ENCODE results near the gene KRTAP24-1.

The KRTAP24-1 gene, protein sequence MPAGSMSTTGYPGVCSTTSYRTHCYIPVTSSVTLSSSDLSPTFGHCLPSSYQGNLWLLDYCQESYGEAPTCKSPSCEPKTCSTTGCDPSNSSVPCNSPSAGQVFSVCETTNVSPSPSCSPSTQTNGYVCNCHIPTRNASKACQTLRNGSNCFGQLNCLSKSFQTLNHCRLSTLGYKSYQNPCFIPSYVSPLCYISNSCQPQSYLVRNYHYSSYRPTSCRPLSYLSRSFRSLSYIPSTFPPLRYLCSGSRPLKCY

DNA sequence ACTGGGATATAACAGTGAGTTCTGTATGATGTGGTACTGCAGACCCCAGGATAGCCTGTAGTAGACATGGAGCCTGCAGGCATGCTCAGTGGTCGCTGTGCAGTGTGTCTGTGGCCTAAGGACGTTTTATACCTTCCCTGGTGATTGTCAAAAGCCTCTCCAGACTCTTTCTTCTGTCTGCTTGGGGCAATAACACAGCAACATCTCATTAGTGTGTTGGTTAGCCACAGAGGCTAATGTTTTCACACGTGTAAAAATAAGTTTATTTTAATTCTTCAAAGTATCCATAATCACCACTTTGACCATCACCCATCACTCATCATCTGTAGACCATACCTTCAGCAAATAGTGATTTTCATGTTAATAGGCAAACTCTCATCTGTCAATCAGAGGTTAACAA is at the start of gene KRTAP24-1:
KRTAP24-1 (minus strand) TSS at position 101 of the 400 bp plus-strand sequence; CDS start at position 83, 18 bp downstream.
- DNase-seq = no peak

DNA sequence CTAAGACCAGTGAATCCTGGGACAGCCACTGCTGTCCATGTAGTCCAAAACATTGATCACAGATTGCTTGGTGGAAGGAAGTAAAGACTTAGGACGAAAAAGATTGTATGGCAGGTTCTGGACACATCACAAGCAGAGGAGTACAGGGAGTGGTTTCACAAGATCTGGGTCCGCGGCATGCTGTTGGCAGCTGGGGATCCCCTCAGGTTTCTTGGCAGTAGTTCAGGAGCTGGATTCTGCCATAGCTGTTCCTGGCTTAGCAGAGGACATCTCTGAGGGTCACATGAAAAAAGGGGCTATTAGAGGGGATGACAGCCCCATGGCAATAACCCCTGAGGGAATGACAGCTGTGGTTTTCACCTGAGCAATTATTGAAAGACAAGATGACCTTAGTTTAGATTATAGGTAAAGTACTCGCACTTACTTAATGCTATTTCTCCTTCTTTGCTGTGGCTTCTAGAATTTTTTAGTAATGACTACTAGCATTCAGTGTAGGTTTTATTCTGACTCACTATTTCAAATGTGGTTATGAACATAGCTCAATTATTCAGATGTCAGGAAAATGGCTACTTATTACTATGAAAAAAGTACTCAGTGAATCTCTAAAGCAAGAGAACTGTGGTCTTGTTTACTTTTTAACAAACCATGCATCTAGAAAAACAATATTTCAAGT is 46.6 kb upstream of the KRTAP24-1 start:
- DNase-seq = no peak

DNA sequence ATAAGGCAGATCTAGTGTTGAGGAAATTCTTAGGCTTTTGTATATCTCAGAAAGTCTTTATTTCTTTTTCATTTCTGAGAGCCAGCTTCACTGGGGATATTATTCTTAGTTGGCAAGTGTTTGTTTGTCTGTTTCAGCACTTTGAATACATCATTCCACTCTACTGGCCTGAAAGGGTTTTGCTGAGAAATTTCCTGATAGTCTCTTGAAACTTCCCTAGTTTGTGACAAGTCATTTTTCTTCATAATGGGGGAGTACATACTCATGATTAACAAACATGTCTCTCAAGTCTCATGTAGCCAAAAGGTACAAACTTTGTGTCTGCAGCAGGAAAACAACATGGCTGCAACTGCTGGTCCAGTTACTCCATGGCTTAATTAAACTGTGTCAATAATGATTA is 43.6 kb upstream of the KRTAP24-1 start:
- no peak for DNase-seq

DNA sequence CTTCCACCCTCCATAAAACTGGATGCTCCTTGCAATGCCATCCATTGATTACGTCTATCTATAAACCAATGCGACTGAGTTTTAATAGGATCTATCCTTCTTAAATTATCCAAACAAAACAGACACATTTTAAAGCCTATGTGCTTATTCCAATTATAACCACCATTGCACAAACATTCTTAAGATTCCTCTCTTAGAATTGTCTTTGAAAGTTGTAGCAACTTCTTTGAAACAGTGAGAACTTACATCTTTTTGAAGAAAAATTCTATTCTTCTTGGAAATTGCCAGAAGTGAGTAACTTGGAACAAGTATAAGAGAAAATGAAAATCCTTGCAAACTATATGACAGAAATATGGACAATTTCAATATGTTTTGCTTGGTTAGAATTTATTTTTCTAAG is 37.5 kb upstream of the KRTAP24-1 start, which contains the start of gene KRTAP26-1:
KRTAP26-1 (minus strand) TSS at position 101 of the 400 bp plus-strand sequence. CDS start 280 bp downstream, outside the sequence.
- DNase-seq = no peak

DNA sequence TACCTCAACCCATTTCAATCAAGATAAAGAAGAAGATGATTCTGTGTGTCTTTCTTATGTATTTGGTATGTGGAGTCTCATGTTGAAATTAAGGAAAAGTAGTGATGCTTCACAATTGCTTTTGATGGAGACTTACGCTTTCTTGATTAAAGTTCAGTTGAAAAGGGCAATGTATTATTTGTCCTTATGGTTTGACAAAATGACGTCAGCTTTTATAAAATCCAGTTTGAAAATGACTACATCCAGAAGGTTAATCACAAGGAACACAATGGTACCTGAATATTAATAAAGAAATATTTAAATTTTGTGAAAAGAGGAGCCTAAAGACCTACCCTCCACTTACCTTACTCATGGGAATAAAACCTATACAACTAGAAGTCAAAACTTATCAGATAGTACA is 33.0 kb upstream of the KRTAP24-1 start:
- no peak for DNase-seq

DNA sequence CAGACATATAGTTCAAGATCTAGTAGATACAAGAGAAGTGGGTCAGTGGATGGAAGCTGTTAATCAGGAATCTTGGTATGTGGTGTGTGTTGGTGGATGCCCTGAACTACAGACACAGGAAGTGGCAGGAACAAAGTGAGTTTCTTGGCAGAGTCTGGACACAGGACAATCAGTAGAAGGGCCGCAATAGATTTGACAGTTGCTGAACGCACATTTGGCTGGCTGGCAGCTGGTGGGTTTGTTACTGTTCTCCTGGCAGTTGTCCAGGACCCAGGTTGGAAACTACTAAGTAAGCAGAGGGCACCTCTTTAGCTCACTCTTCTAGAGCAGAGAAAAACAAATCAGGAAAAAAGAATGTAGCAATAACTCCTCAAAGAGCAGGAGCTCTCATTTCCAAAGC is 24.1 kb upstream of the KRTAP24-1 start:
- DNase-seq = no peak

DNA sequence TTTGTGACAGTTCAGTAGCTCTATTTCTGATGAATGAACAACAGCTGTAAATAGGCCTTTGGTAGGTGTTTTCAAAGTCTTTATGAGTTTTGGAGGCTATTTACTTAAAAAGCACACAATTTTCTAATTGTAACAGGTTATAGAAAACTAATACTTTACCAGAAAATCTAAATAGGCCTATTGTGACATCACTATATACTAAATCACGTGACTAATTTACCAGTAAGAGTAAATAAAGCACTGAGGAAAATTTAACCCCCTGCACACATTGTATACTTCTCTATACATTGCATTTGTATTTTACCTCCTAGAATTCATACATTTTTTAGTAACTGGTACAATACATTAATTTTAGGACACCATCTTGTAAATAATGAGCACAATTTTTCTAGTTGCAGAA is 22.4 kb upstream of the KRTAP24-1 start:
- DNase-seq = no peak

DNA sequence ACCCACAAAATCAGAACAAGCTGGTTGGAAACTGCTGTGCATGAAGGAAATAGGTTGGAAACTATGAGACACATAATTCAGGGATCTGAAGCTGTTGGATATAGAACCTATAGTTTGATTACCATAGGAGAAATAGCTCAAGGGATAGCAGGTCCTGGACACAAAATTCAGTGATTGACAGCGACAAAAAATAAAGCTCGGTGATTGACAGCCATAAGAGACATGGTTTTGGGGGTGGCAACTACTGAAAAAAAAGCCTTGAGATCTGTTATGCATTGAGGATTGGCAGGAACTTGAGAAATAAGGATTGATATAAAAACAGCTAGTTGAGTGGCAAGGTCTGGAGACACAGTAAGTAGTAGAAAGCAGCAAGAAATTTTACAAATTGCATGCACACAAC is 6.5 kb upstream of the KRTAP24-1 start, which contains the start of gene KRTAP25-1:
KRTAP25-1 (minus strand) TSS at position 300 of the 400 bp plus-strand sequence; CDS start at position 276, 24 bp downstream.
- no peak for DNase-seq

DNA sequence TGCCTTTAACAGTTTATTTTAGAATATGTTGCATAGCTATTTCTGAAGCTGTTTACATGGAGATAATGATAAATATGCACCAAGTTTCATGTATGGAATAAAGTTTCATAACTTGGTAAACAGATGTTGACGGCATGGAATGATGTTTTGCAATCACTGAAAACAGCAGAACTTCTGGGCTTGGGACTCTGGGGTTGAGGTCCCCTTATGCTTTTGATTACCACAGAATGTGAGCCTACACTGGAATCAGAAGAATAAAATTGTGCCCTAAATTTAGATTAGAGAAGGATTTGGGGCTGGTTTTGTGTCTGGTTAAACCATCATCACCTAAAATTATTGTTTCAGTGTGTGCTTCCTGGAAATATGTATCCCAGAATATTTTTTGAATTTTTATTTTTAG is 11.1 kb downstream of the KRTAP24-1 start:
- no peak for DNase-seq

DNA sequence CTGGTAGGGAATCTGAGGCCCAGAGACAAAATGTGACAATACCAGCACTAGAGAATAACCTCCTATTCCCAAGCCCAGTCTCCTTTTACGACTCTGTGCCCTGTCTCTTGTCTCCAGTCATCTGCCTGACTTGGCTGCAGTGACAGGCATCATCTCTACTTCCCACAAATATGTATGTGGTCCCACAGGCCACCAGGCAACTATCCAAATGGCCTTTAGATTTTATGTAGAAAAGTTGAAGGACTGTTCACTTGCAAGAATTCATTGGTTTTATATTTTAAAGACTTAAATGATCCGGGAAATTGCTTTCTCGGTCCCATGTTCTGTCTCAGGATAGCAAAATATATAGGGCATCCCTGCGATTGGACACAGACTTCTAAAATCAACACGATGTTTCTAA is 11.6 kb downstream of the KRTAP24-1 start:
- no peak for DNase-seq

DNA sequence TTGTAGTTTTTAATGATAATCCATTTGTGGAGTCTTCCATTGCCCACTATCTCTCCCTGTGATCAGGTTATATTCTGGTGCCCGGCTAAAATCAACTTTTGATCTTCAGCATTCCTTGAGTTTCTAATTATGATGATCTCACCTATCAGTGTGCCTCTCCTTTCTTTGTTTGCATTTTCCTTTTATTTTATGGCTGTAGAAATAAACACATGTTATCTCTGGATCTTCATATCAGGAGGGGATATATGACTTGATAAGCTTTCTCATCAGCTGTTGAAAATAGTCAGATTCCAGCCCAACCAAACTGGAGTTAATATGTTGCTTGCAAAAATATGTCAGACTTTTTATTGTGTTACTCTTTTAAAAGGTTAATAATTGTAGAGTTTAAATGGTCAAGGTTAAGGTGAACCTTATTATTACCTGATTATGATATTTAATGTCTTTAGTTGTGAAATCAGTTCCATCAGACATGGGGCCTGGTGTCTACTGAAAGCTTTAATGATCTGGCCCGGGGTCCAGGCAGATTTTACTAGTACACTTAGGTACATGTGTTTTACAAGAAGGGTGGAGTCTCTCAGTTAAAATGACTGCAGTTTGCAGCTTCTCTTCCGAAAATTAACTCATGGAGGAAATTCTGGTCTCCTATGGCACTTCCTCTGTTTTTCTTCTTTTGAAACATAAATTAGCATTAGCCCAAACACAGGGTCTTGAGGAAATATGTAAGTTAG is 12.8 kb downstream of the KRTAP24-1 start:
- DNase-seq = no peak

DNA sequence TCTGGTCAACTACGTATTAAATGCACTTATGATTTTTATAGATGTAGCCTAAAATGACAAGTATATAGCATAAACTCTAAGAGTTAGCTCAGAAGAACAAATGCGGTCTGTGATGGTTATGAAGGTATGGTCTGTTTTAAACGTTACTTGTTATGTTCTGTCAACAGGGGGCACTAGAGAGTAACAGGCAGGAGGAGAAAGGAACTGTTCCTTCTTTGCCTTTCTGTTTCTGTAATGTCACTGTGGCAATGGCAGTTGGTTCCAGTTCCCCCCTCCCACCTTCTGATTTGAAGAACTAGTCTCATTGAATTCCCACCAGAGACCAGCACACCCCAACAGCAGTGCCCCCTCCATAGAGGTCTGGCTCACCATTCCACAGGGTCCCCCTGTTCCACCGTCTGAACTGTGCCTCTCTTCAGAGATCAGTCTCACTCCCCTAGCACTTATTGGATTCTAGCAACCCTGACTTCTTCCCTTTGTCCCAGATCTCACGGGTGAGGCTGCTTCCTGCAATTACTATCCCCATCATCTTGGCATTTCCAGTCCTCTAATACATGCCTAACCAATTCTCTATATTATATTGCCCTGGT is 14.0 kb downstream of the KRTAP24-1 start:
- no peak for DNase-seq

DNA sequence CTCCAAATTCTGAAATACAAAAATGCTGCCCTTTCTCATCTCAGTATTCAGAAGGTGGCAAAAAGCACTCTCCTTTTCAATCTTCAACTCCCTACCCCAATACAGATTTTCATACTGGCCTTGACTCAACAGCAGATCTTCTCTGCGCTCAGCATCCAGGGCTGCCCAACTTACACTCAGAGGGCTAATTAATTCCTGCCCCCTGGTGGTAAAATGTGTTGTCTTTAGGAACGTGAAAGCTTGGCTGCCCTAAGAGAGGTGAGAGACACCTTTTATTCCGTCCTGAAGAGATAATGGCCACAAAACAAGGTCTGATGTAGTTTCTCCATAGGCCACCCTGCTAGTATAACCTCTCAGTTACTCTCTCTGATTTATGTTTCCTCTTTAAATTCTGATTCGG is 25.0 kb downstream of the KRTAP24-1 start:
- no peak for DNase-seq

DNA sequence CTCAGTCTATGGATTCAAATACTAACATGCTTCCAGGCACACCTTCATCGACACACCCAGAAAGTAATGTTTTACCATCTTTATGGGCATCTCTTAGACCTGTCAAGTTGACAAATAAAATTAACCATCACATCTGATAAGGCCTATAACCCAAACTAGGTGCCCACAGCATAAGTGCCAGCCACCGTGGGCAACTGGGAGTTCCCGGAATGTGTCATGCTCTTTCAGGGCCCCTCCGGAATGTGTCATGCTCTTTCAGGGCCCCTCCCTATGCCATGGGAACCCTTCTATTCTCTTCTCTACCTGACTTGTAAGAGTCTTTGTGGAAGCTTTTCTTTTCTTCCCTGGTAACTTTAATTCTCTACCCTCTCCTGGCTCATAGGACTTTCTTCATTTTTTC is 26.6 kb downstream of the KRTAP24-1 start:
- no peak for DNase-seq

DNA sequence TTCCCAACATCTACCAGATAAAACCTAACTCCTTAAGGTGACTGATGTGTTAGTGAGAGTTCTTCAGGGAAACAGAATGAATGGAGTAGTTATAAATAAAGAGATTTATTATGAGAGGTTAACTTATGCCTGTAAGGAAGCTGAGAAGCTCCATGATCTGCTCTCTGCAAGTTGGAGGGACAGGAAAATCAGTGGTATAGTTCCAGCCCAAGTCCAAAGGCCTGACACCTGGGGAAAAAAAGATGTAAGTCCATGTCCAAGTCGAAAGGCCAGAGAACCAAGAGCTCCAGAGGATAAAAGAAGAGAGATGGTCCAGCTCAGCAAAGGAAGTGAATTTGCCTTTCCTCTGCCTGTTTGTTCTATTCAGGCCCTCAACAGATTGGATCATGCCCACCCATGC is 27.1 kb downstream of the KRTAP24-1 start:
- DNase-seq = no peak

DNA sequence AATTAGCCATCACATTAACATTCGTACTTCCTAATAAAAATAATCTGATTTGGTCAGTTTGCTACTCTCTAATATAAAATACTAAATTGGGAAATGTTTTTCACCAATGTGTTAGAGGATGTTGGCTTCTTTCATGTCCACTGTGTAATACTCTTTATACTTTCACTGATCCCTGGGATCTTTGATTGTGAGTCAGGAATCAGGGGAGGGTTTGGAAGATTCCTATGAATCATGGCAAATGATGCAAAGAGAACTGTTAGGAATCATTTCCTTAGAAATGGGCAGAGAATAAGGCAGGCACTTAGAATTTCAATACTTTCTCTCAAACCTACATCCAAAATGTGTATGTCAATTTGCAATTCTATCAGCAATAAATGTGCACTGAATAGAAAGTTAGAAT is 31.0 kb downstream of the KRTAP24-1 start:
- no peak for DNase-seq

DNA sequence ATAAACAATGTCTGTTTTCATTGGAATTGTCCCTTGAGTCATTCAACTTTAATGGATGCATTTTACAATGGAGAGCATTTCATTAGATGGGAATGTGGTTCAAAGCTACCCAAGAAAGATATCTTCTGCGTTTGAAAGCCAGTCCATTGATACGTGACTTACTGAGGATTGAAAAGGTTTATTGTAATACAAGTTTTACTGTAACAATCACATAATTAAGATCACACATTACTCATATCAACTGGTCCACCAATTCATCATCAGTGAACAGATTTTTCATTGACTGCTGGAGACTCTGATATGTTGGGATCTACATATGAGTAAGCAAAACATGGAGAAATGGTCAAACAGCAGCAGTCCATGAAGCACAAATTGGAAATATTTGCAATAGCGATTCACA is 32.8 kb downstream of the KRTAP24-1 start:
- no peak for DNase-seq

DNA sequence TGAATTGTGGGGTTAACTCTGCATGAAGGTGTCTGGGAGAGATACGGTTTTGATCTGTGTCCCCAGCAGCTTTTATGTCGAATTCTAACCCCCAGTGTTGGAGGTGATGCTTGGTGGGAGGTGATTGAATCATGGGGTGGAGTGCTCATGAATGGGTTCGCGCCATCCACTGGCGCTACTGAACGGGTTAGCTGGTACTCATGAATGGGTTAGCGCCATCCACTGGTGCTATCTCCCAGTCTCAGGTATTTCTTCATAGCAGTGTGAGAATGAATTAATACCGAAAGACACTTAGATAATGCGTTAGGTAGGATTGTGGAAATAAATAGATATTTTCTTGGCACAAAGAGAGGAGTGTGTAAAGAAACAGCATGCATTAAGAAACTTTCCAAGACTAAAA is 33.9 kb downstream of the KRTAP24-1 start:
- no peak for DNase-seq

DNA sequence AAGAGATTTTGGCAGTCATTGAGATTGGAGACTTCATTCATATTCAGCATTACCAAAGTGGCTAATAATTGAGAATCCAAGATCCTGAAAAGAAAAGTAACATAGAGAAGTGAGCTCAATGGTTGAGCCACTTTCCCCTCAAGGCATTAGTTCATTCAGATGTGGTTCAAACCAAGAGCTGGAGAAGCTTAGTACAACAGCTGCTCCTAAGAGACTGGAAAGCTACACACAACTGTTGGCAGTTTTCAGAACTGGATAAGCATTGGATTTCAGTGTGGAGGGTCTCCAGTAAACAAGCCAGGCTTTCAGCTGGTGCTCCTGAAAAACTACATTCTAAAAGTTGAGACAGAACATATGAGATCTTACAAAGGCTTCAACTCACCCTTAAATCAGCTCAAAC is 37.7 kb downstream of the KRTAP24-1 start:
- no peak for DNase-seq

DNA sequence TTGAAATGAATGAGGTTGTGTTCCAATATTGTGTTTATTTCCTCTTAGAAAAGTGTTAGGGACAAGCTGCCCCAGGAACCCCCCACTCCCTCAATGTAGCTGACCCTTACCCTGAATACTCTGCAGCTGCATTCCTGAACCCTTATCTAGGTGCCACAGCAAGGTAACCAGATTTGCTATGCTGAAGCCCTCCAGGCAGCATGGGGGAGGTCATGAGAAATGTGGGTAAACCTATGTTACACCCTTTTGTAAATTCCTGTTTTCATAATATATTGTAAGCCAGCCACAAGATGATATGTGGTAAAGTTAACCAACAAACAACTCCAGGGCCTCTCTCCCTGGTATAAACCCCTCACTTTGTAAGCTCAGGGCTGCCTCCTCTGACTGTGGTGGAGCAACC is 39.1 kb downstream of the KRTAP24-1 start:
- no peak for DNase-seq

DNA sequence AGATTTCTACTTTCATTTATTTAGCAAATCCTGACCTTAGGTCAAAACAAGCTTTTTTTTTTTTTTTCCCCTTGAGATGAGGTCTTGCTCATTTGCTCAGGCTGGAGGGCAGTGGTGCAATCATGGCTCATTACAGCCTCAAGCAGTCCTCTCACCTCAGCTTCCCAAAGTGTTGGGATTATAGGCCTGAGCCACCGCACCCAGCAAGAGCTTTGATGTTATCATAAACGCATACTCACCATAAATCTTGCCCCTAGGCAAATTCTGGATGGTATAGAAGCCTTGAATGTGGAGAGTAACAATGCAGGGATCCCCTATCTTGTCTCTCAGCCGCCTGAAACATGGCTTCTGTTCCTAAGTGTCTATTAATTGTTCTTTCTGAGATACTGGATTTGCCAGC is 42.1 kb downstream of the KRTAP24-1 start:
- DNase-seq = no peak

DNA sequence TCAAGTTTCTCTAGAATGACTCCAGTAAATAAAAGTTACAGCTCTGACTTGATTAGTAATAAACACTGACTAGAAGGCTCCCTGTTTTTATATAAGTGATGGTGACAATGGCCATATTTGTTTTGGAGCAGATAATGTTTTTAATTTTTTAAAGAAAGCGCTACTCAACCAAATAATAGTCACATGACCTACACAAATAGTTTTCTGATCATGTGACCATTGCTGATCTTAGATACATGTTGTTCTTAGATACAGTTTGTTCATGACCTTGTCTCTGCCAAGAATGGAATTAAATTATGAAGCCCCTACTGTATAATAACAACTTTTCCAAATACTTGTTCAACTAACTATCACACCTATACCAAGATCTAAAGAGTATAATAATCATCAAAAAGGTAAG is 44.6 kb downstream of the KRTAP24-1 start:
- DNase-seq = no peak

DNA sequence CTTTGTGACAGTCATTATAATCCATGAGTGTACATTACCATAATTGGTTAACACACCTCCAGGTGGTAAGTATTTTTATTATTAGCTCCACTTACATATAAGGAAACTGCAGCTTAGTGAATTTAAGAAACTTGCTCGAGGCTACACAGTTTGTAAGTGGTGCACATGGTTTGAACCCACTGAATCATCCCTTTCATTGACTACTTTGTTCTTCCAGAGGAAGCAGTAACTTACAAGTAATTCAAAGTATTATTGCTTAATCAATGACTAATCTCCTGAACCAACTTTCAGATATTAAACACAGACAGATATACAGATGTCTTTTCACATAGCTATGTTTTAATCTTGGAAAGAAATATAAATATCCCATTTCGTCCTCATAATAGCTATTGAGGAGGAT is 48.1 kb downstream of the KRTAP24-1 start:
- no peak for DNase-seq

DNA sequence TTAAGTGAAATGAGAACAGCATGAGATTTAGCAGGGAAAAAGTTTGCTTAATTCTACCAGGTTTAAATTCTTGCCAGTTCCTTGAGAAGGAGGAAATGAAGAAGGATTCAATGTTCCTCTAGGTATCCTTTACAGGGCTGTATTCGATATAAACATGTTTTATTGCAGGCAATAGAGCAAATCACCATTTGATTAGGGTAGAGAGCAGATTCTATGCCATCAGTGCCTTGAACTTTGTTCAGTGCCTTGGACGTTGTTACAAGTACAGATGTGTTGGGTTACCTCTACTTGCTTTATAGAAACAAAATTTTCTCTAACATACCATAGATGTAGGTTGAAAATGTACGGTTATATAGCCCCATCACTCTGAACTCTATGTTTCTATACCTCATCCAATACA is 48.7 kb downstream of the KRTAP24-1 start:
- DNase-seq = no peak

Data from stimulated activated CD4-positive, alpha-beta T cell treated with anti-CD3 and anti-CD28 coated beads, Interleukin-4, amount 100 ng/mL, for 4 hours (primary cell).